ENCODE measurements around the gene TBC1D16.

The TBC1D16 gene, protein sequence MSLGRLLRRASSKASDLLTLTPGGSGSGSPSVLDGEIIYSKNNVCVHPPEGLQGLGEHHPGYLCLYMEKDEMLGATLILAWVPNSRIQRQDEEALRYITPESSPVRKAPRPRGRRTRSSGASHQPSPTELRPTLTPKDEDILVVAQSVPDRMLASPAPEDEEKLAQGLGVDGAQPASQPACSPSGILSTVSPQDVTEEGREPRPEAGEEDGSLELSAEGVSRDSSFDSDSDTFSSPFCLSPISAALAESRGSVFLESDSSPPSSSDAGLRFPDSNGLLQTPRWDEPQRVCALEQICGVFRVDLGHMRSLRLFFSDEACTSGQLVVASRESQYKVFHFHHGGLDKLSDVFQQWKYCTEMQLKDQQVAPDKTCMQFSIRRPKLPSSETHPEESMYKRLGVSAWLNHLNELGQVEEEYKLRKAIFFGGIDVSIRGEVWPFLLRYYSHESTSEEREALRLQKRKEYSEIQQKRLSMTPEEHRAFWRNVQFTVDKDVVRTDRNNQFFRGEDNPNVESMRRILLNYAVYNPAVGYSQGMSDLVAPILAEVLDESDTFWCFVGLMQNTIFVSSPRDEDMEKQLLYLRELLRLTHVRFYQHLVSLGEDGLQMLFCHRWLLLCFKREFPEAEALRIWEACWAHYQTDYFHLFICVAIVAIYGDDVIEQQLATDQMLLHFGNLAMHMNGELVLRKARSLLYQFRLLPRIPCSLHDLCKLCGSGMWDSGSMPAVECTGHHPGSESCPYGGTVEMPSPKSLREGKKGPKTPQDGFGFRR

DNA sequence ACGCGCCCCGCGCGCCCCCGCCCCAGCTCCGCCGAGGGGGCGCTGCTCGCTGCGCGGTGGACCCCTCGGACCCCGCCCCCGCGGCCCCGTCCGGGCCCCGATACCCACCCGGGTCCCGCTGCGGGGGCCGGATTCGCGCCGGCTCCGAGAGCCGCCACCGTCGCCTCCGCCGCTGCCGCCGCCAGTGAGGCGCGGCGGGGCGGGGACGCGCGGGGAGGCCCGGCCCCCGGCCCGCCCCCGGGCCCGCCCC, at the start of gene TBC1D16:
TSS of gene TBC1D16 (minus strand) at position 186 of the 250 bp plus-strand sequence. CDS start 22,325 bp downstream, outside the sequence.
- DNase-seq (ENCODE audit: low read depth, low spot score) = no peak

DNA sequence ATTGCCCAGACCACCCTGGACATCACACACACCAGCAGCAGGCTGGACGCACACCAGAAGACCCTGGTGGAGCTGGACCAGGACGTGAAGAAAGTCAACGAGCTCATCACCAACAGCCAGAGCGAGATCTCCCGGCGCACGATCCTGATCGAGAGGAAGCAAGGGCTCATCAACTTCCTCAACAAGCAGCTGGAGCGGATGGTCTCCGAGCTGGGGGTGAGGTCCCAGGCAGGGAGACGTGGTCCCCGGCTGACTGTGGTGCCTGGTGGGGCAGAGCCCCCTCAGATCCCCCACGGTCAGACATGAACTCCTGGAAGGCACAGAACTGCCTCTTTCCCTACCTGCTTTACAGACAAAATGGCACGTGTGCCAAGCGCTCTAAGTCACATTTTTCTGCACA, 49.1 kb upstream of the TBC1D16 start:
- no peak for DNase-seq (ENCODE audit: low read depth, low spot score)

DNA sequence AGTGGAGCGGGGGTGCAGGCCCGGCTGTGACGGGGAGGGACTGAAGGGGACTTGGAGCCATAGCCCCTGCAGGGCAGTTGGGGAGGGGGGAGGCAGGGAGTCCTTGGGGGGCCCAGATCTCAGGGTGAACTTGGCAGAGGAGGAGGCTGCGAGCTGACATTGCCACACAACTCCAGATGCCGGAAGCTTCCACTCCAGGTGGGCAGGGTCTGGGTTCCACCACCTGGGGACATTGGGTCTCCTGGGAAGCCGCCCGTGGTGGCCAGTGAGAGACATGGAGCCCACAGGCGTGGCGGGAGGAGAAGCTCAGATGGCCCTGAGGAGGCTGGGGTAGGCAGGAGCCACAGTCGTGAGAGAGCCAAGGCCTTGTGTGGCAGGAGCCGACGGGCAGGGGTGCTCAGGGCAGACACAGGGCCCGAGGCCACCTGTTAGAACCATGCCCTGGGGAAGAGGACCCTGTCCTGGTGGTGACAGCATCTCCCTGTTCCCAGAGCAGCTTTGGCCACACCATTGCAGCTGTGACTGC, 47.5 kb upstream of the TBC1D16 start:
- no peak for DNase-seq (ENCODE audit: low read depth, low spot score)

DNA sequence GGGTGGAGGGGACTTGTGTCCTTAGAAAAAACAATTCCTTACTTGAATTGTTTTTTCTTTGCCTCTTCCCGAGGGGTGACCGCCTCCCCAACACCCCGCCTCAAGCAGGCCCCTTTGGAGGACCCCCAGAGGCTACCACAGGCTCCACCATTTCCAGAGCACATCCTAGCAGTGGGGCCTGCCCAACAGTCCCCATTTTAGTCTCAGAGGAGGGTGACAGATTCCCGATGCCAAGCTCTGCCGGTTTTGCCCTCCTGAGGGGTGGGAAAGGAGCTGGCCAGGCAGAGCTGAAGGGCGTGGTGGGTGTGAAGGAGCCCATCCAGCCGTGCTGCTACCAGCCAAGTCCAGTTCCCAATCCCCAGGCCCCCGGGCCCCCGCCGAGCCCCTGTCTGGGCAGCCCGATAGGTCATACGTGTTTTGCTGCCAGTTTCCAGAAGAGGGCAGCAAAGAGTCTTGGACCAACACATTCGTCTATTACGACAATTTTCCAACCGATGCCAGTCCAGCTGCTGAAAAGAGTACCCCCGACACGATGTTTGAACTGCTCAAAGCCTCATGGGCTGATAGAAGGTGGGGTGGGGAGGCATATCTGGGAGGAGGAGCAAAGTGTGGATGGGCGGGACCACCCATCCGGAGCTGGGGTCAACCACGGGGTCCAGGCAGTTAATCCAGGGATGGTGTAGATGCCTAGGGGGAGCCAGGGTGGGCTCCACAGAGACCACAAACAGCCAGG, 46.9 kb upstream of the TBC1D16 start:
- no peak for DNase-seq (ENCODE audit: low read depth, low spot score)

DNA sequence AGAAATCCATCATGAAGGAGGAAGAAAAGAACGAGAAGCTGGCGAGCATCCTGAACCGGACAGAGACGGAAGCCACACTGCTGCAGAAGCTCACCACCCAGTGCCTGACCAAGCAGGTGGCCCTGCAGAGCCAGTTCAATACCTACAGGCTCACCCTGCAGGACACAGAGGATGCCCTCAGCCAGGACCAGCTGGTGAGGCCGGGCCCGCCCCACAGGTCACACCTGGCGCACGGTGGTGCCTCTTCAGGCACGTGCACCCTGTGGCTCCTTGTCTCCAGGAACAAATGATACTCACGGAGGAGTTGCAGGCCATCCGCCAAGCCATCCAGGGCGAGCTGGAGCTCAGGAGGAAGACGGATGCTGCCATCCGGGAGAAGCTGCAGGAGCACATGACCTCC, 45.9 kb upstream of the TBC1D16 start:
- no peak for DNase-seq (ENCODE audit: low read depth, low spot score)

DNA sequence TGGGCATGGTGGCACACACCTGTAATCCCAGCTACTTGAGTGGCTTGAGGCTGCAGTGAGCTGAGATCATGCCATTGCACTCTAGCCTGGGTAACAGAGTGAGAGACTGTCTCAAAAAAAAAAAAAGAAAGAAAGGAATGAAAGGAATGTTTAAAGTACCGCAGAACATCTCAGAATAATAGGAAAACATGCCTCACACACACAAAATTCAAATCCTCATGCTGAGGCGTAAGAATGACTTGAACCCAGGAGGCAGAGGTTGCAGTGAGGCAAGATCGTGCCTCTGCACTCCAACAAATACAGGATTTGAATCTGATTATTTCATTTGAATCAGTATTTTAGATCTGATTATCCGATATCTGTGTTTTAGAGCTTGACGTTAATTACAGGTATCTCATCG, 44.4 kb upstream of the TBC1D16 start:
- DNase-seq (ENCODE audit: low read depth, low spot score) = no peak

DNA sequence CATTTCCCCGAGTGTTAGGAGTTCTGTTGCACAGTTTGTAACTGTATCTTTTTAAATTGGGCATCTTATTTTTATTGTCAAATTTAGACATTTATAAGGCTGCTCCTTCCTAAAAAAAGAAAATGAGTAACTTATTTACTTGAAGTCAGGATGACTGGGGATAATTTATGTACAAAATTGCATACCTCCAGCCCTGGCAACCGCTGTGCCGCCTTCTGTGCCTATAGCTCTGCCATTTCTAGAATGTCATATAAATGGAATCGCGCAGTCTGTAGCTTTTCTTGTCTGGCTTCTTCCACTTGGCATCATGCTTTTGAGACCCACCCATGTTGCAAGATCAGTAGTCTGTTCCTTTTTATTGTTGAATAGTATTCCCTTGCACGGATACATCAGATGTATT, 36.7 kb upstream of the TBC1D16 start:
- no peak for DNase-seq (ENCODE audit: low read depth, low spot score)

DNA sequence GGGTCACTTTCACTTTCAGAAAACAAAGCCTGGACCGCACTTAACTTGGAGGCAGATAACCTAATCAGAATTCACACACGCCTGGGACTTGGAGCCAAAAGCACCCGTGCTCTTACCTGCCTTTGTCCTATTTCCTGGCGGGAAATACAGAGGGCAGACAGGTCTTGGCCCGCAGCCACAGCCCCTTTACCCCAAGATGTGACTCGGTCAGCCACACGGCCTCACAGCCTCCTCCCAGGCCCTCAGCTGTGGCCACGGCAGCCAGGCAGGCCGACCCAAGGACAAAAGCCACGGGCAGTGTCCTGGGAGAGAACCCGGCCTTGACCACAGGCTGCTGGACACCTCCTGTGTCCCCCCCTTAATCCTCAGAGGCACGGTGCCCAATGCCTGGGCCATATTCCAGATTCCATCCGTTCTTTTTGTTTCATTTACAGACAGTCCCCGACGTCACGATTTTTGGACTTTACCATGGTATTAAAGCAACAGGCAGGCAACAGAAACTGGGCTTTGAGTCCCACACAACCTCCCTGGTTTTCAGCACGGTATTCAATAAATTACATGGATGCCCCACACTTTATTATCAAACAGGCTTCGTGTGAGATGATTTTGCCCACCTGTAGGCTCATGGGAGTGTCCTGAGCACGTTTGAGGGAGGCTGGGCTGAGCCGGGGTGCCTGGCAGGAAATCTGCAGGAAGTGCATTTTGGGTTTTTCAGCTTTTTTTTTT, 35.6 kb upstream of the TBC1D16 start:
- no peak for DNase-seq (ENCODE audit: low read depth, low spot score)

DNA sequence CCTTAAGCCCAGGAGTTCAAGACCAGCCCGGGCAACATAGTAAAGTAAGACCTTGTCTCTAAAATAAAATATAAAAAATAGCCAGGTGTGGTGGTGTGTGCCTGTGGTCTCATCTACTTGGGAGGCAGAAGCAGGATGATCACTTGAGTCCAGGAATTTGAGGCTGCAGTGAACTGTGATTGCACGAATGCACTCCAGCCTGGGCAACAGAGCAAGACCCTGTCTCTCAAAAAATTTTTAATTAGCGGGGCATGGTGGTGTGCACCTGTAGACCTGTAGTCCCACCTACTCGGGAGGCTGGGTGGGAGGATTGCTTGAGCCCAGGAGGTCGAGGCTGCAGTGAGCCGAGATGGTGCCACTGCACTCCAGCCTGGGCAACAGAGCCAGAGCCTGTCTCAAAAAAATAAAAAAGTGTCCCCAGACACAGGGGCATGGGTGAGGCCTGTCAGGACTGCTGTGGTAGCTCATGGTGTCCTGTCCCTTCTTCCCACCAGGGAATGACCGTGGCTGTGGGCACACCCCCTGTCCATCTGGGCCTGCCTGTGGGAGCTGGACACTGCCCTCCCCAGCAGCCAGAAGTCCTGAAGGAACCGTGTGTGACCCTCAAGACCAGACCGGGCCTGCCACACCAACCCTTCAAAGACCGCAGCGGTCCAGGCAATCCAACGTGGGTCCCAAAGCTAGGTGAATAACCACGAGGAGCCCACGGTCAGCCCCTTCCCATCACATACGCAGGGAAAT, 34.9 kb upstream of the TBC1D16 start:
- DNase-seq (ENCODE audit: low read depth, low spot score) = no peak

DNA sequence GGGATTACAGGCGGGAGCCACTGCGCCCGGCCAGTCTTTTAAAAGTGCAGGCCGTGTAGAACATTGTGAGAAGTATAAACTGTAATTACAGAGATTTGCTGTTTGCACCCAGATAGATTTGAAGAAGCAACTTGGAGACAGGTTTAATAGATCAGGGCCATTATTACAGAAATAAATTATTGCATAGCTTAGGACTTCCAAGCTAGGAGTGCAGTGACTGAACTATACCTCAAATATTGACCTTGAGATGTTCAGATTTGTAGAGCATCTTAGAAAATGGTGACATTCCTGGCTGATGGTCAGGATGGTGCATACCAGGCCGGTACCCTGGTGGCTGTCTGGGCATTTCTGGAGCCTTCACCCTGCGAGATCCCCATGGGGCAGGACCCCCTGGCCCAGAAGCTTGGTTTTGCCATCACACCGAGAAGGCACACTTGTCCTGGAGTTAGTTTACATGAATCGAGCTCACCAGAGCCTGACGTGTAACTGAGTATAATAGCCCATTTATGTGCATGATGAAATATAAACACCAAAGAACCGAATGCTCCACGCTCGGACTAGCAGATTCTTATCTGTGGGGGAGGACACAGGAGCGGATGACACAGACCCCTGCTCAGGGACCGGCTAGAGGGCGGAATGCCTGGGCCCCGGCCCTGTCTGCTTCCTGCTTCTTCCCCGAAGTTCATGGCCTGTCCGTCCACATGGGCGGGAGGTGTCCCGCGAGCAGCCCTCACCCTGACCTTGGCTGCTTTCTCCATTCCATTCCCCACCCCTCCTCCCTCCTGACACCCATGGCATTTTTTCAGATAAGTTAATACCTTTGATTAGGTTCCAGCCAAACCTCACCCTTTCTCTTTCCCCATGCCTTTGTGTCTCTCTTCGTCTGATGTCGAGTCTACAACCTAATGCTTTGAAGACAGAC, 32.9 kb upstream of the TBC1D16 start:
- no peak for DNase-seq (ENCODE audit: low read depth, low spot score)

DNA sequence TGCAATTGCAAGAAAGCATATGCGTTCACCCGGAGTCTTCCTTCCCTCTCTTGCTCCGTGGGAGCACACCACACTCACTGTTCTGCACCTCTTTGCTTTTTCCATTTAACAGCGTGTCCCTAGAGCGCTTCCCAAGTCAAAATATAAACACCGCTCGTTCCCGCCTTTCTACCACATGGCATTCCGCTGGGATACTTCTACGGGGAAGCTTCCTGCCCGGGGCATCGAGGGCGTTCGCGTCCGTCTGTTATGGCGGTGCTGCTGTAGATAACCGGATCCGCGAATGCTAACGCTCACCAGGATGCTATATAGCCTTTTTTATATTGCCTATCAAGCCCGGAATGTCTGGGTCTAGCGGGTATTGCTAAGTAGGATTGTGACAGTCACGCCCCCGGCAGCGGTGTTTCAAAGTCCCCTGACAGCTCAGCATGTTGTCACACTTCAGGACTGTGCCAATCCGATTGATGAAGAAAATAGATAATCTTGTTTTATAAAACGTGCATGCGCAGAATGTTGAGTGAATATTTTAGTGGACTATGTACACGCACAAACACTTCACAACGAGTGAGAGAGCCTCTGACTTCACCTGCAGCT, 31.8 kb upstream of the TBC1D16 start:
- DNase-seq (ENCODE audit: low read depth, low spot score) = no peak

DNA sequence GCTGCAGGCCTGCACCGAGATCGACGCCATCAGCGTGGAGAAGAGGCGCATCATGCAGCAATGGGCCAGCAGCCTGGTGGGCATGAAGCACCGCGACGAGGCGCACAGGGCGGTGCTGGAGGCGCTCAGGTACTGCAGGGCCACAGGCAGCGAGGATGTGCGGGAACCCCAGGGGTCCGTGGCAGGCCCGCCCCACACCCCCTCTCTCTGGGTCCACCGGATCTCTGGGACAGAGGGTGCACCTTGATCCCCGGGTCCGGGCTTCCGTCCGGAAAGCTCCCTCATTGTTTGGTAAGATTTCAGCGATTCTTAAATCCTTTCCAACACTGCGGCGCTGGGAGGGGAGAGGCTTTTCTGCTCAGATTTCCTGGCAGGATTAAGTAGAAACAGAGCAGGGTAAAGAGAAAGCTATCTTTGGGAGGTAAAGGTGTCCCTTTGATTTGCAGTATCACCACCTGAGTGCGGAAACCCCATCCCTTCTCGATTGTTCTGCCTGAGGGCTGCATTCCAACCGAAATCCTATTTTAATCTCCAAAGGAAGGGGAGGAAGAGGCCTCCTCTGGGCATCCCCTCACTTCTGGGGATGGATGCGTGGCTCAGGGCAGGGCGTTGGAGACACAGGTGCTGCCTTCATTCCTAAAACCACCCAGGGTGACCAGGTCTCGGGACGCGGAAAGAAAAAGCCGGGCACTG, 30.0 kb upstream of the TBC1D16 start:
- DNase-seq (ENCODE audit: low read depth, low spot score) = no peak

DNA sequence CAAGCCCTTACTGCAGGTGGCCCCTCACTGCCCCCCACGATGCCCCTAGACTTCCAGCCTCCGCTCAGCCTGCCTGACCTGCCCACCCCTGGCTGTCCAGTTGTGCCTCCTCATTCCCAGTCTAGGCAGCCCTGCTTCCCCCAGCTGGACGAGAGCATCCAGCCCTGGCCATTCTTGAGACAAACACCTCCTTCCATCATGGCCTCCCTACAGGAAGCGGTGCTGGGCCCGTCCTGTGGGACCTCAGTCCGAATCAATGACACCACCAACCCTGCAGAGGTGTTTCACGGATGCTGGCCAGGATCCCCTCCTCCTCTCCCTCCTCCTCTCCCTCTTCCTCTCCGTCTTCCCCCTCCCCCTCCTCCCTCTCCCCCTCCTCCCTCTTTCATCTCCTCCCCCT, 29.0 kb upstream of the TBC1D16 start:
- no peak for DNase-seq (ENCODE audit: low read depth, low spot score)

DNA sequence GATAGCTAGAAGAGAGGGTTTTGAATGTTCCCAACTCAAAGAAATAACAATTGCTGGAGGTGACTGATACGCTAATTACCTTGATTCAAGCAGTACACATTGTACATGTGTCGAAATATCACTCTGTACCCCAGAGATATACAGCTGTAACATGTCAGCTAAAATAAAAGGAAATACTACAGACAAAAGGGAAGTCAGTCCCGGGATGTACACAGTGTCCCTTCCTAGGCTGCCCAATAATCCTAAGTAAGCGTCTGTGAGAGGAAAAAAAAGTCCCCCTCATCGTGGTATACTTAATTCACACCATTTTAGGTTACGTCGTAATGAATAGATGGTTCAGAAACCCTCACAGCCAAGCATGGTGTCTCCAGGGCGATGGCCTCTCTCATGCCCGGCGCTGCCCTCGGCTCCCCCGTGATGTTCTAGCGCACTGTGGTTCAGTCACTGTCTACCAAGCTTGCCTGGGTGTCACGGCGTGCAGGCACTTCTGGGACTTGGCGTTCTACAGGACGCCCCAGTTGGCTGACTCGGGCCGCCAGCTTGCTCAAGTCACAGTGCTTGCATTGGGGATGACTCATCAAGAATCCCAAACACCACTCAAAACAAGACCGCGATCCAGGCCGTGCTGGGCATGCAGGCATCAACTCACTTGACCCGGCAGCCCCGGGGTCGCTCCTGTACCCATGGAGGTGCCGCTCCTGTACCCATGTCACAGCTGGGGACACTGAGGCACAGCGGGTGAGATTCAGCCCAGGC, 28.3 kb upstream of the TBC1D16 start:
- DNase-seq (ENCODE audit: low read depth, low spot score) = no peak

DNA sequence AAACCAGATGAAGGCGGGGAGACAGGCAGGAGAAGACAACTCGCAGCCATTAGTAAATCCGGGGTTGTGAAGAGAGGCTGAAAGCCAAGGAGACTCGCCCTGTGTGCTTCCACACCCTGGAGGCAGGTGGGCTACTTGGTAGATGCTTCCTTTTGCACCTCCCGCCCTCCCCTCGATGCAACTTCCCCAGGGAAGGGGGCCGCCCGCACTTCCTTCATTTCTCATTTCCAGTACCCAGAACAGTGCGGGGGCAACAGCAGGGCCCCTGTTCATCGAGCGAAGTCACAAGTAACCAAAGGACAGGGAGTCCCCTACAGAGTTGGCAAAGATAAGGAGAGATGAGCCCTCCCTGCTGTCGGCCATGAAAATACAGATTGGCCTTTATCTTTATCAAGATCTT, 25.7 kb upstream of the TBC1D16 start:
- DNase-seq (ENCODE audit: low read depth, low spot score) = no peak

DNA sequence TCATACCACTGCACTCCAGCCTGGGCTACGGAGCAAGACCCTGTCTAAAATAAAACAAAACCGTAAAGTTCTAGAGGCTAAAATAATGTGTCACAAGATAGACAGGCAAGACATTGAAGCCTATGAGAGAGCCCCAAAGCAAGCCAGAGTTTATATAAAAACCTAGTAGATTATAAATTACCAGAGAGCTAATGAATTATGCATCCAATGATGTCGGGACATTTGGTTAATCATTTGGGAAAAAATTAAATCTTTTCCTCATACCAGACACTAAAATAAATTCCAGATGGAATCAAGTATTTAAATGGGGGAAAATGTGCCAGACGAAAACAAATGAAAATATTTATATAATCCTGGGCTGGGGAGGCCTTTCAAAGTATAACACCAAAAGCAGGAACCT, 25.0 kb upstream of the TBC1D16 start:
- DNase-seq (ENCODE audit: low read depth, low spot score) = no peak

DNA sequence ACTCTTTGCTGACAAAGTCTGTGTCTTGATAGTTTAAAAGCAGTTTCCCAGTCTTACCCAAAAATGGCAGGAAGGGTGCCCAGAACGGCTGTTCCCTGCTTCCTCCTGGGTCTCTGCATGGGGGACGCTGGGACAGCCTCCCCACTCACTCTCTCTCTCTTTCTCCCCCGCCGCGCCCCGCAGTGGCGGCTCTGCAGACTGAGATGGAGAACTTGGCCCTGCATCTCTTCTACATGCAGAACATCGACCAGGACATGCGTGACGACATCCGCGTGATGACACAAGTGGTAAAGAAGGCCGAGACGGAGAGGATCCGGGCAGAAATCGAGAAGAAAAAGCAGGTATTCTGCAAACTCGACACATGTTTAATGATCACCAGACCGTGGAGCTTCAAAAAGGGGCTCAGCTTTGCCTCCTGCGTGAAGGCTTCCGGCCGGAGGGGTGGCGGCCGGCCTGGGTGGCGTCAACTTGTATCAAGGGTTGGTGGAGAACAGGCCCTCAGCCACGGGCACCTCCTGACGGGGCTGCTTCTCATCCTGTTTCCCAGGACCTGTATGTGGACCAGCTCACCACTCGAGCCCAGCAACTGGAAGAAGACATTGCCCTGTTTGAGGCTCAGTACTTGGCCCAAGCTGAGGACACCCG, 22.8 kb upstream of the TBC1D16 start:
- no peak for DNase-seq (ENCODE audit: low read depth, low spot score)

DNA sequence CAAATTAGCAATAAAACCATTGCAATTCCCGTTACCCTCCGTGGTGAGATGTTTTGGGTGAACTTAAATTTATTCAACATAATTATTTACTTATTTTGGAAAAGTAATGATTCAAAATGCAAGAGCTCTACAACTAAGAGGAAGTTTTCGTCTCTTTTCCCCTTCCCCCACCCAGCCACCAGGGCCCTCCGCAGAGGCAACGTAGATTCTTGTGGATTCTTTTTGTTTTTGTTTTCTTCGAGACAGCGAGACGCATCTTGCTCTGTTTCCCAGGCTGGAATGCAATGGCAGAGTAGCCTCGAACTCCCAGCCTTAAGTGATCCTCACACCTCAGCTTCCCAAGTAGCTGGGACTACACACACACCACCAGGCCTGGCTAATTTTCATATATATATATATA, 19.9 kb upstream of the TBC1D16 start:
- DNase-seq (ENCODE audit: low read depth, low spot score) = no peak
